ENCODE data around the gene DMWD.
"Not testable (repeated sequence)": the region's sequence is repeated elsewhere in the genome, so short reads cannot be mapped to it uniquely, and the experiment has no call there.

DMWD gene

GRCh38 chr19:45753548-45753947 lies 39.1 kb downstream of the DMWD start:
- no peak for DNase-seq (ENCODE audit: low read depth in 2 of 3, low spot score in 2 of 3)

DNA sequence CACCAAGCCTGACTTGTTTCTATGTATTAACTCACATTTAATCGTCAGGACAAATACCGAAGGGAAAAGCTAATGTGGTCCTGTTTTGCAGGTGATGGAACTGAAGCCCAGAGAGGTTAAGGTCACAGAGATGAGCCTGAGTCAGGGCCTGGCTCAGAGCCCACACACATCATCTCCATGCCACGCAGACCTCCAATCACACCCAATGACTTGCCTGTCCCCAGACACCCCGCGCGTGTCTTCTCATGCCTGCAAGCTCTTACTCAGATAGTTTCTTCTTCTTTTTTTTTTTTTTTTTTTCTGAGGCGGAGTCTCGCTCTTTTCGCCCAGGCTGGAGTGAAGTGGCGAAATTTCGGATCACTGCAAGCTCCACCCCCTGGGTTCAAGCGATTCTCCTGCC lies 40.0 kb downstream of the DMWD start:
- DNase-seq (ENCODE audit: low read depth in 2 of 3, low spot score in 2 of 3): no peak

DNA sequence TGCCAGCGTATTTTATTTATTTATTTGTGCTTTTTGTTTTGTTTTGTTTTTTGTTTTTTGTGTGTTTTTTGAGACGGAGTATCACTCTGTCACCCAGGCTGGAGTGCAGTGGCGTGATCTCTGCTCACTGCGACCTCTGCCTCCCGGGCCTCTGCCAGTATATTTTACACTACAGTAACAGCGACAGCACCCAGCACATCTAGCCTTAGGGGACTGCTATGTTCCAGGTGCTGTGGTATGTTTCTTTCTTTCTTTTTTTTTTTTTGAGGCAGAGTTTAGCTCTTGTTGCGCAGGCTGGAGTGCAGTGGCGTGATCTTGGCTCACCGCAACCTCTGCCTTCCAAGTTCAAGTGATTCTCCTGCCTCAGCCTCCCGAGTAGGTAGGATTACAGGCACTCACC lies 41.2 kb downstream of the DMWD start:
- not testable (repeated sequence) for DNase-seq (ENCODE audit: low read depth in 2 of 3, low spot score in 2 of 3)

DNA sequence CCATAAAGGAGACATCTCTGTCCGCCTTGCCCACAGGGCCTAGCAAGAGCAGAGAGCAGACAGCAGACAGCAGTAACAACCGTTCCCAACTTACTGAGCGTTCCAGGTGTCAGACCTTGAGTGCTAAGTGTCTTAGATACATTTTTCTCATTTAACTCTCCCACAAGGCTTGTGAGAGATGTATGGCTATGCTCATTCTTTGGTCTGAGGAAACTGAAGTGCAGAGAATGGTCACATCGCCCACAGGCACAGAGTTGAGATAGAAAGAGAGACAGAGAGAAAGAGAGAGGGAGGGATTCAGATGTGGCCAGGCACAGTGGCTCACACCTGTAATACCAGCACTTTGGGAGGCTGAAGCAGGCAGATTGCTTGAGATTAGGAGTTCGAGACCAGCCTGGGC lies 45.1 kb downstream of the DMWD start:
- DNase-seq (ENCODE audit: low read depth in 2 of 3, low spot score in 2 of 3): no peak

DNA sequence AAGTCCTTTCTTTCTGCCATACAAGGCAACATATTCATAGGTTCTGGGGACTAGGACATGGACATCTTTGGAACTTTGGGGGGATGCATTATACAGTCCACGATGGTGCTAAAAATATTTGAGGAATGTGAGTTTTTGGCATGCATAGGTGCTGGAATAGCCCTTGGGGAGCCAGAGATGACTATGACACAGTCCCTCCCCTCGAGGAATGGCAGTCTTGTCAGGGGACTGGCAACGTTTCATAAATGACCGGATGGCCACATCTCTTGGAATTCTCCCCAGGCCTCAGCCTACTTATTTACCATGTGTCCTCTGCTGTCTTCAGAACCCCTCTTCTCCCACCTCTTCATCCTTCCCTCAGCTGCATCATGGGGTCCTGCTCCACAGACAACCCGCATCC lies 45.8 kb downstream of the DMWD start:
- DNase-seq (ENCODE audit: low read depth in 2 of 3, low spot score in 2 of 3): no peak

DNA sequence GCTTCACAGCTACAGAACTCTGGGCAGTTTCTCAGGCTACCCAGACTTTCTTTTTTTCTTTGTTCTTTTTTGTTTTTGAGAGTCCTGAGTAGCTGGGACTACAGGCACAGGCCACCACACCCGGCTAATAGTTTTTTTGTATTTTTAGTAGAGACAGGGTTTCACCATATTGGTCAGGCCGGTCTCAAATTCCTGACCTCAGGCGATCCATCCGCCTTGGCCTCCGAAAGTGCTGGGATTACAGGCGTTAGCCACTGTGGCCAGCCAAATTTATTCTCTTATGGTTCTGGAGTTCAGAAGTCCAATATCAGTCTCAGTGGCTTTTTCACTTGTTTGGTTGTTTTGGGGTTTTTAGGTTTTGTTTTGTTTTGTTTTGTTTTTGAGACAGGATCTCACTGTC lies 47.0 kb downstream of the DMWD start:
- no peak for DNase-seq (ENCODE audit: low read depth in 2 of 3, low spot score in 2 of 3)

- DNase-seq (ENCODE audit: low read depth in 2 of 3, low spot score in 2 of 3): no peak
Measured at GRCh38 chr19:45742969-45743368, 49.7 kb downstream of the DMWD start.

GRCh38 chr19:45739498-45740439 lies 52.9 kb downstream of the DMWD start:
- DNase-seq (ENCODE audit: low read depth in 2 of 3, low spot score in 2 of 3): no peak

DNA sequence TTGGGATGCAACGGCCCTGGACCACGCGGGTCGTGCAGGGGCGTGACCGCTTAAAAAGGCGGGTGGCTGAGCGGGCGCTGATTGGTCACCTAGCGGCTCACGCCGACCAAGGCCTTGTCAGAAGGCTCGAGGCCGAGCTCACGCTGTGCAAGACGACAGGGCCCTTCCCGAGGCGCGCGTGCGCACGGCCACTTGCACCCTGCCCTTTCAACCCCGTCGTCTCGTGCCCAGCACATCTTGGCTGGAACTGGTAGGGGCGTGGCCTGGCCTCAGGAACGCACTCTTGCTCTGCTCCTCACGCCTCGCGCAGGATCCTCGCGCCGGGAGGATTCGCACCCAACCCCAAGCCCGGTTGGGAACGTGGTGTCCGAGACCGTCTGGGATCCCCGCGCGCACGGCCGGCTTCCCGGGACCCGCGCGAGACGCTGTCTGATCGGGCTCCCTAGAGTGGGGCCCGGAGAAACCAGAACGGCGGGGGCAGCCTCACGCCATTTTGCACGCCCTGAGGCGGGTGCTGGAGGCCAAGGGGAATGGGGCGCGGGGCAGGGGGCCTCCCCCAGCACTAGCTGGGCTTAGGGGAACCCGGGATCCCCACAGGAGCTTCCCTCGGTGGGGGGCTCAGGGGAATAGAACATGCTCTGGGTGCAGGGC lies 59.4 kb downstream of the DMWD start, which contains the start of gene MEIOSIN:
Gene MEIOSIN, plus strand, starts transcription at position 280 of the 651 bp plus-strand sequence. CDS start 1,938 bp downstream, outside the sequence.
- no peak for DNase-seq (ENCODE audit: low read depth in 2 of 3, low spot score in 2 of 3)

Measured in activated CD8-positive, alpha-beta memory T cell treated with anti-CD3 and anti-CD28 coated beads for 48 hours (primary cell).